Measurements from ENCODE around the gene ARID3B. TPM values are rescaled to one million over a fixed set of nuclear protein-coding genes. Genes with fewer than 3 reads are reported as not detected.

ARID3B gene, protein sequence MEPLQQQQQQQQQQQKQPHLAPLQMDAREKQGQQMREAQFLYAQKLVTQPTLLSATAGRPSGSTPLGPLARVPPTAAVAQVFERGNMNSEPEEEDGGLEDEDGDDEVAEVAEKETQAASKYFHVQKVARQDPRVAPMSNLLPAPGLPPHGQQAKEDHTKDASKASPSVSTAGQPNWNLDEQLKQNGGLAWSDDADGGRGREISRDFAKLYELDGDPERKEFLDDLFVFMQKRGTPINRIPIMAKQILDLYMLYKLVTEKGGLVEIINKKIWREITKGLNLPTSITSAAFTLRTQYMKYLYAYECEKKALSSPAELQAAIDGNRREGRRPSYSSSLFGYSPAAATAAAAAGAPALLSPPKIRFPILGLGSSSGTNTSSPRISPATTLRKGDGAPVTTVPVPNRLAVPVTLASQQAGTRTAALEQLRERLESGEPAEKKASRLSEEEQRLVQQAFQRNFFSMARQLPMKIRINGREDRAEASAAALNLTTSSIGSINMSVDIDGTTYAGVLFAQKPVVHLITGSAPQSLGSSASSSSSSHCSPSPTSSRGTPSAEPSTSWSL
- total RNA-seq, result 1 to 10 TPM; 5.2 to 6.0 (median 5.9) TPM

DNA sequence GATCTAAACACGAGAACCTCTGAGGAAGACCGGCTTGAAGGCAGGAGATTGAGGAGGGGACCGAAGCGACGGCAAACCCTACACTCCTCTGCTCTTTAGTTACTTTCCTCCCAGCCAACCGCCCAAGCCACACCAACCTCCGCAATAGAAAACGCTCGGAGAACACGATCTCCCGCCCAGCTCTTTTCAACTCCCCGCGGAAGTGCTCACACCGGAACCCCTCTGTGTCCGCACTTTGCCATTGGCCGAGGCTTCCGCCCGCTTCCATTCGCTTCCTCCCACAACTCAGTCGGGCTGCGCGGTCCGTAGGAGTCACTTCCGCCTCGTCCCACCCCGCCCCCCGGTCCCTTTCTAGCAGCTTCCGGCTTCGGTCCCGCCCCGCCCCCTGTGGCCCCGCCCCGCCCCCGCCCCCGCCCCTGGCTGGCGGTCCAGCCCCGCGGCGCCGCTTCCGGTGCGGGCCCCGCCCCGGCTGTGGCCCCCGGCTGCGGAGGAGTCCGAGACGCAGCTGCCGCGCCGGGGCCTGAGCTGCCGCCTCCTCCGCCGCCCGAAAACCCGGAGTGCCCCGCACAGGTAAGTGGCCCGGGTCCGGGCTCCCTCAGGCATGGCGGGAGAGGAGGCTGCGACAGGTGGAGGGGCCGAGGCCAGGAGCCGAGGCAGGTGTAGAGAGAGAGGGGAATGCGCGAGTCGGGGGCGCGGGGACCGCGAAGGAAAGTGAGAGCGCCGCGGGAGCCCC lies at the start of gene ARID3B:
Gene ARID3B, plus strand, starts transcription at position 460 of the 733 bp plus-strand sequence. CDS start 2,717 bp downstream, outside the sequence.
- no peaks in the 10 kb centered on the region for H3K36me3 ChIP-seq
- peak; percentile 96 for DNase-seq (ENCODE audit: low spot score in 2 of 2)
- peaks cover 10 to 11% of the 10 kb centered on the region in 2 donors for H3K4me1 ChIP-seq
- TF ChIP-seq POLR2AphosphoS5 (IDR thresholded peaks at IDR 0.05) (peak in 2 of 3 donors; percentile 18 to 63), POLR2A (IDR thresholded peaks at IDR 0.05) (no peak)
- TF ChIP-seq, protein P1, sequence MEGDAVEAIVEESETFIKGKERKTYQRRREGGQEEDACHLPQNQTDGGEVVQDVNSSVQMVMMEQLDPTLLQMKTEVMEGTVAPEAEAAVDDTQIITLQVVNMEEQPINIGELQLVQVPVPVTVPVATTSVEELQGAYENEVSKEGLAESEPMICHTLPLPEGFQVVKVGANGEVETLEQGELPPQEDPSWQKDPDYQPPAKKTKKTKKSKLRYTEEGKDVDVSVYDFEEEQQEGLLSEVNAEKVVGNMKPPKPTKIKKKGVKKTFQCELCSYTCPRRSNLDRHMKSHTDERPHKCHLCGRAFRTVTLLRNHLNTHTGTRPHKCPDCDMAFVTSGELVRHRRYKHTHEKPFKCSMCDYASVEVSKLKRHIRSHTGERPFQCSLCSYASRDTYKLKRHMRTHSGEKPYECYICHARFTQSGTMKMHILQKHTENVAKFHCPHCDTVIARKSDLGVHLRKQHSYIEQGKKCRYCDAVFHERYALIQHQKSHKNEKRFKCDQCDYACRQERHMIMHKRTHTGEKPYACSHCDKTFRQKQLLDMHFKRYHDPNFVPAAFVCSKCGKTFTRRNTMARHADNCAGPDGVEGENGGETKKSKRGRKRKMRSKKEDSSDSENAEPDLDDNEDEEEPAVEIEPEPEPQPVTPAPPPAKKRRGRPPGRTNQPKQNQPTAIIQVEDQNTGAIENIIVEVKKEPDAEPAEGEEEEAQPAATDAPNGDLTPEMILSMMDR (IDR thresholded peaks at IDR 0.05), result no peak
- intact Hi-C loops (cut with DNase I; ENCODE audit: low total_unique reads), result loop anchor here (10.0 kb wide), 1 partner anchor 74 kb away; the partner anchor contains the start of gene CLK3
- peak within 1 kb of the TSS; percentile 66 to 76 for H3K27ac ChIP-seq
- H3K4me3 ChIP-seq, result peak within 1 kb of the TSS; percentile 83 to 88 (median 83)
- no peaks in the 10 kb centered on the region for H3K27me3 ChIP-seq
- no peaks in the 10 kb centered on the region for H3K9me3 ChIP-seq

DNA sequence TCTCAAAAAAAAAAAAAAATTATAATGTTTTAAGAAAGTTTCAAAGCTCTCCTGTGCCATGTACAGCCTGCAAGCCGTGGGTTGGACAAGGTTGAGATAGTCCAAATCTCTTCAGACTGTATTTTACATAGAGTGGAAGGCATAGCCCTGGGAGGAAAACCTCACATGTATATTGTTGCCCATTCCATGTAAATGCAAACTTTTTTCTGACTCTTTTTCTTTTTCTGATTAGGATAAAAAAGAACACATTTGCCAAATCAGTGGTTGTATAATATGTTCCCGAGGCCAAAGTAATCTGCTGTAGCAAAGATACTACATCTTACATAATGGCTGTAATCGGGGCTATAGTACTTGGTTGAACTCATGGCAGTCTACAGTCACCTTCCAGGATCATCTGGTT lies 44.4 kb upstream of the ARID3B start:
- intact Hi-C loops (cut with DNase I; ENCODE audit: low total_unique reads), result no loop called here
- TF ChIP-seq POLR2A (IDR thresholded peaks at IDR 0.05), result no peak
- TF ChIP-seq POLR2AphosphoS5 (IDR thresholded peaks at IDR 0.05), result no peak
- TF ChIP-seq, protein P1 (IDR thresholded peaks at IDR 0.05), result no peak
- no peaks in the 10 kb centered on the region for H3K9me3 ChIP-seq
- no peaks in the 10 kb centered on the region for H3K36me3 ChIP-seq
- no peak for DNase-seq (ENCODE audit: low spot score in 2 of 2)
- H3K4me3 ChIP-seq, result no peak overlapping the region
- no peak overlapping the region for H3K27ac ChIP-seq
- H3K27me3 ChIP-seq, result no peaks in the 10 kb centered on the region
- no peaks in the 10 kb centered on the region for H3K4me1 ChIP-seq

DNA sequence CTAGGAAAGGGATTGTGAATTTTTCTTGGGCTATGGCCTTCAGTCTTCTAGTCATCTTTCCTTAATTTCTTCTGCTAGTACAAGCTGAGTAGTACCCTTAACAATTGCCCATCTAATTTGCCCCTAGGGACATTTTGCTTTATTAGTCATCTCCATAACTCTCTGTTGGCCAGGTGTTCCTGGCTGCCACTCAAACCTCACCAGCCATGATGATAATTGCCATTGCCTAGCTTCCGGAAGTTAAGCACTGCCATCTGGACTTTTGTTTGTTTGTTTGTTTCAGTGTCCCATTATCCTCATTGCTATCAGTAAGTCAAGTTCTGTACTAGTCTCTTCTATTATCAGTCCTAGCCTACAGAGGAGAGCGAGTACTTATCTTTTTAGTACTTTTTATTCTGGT lies 43.4 kb upstream of the ARID3B start:
- peak in 1 of 2 donors; percentile 26 for DNase-seq (ENCODE audit: low spot score in 2 of 2)
- Histone ChIP-seq H3K9me3 (no peaks in the 10 kb centered on the region), H3K27ac (no peak overlapping the region), H3K4me1 (no peaks in the 10 kb centered on the region), H3K27me3 (no peaks in the 10 kb centered on the region), H3K4me3 (no peak overlapping the region), H3K36me3 (no peaks in the 10 kb centered on the region)
- no peak for TF ChIP-seq POLR2AphosphoS5 (IDR thresholded peaks at IDR 0.05)
- TF ChIP-seq, protein P1 (IDR thresholded peaks at IDR 0.05), result no peak
- TF ChIP-seq POLR2A (IDR thresholded peaks at IDR 0.05), result no peak
- intact Hi-C loops (cut with DNase I; ENCODE audit: low total_unique reads), result no loop called here

DNA sequence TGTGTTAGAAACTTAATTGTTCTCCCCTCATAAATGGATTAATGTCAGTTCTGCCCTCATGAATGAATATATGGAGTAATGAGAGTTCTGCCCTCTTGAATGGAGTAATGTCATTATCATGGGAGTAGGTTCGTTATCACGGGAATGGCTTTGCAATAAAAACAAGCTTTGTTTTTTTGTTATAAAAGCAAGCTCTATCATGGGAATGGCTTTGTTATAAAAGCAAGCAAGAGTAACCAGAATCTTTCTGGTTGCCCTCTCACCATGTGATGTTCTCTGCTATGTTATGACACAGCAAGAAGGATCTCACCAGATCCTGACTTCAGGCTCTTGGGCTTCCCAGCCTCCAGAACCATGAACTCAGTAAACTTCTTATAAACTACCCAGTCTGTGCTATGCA lies 41.7 kb upstream of the ARID3B start:
- DNase-seq (ENCODE audit: low spot score in 2 of 2), result no peak
- Histone ChIP-seq H3K4me1 (no peaks in the 10 kb centered on the region), H3K27ac (no peak overlapping the region), H3K27me3 (no peaks in the 10 kb centered on the region), H3K9me3 (no peaks in the 10 kb centered on the region), H3K4me3 (no peak overlapping the region), H3K36me3 (no peaks in the 10 kb centered on the region)
- TF ChIP-seq POLR2AphosphoS5 (IDR thresholded peaks at IDR 0.05) (no peak), POLR2A (IDR thresholded peaks at IDR 0.05) (no peak)
- TF ChIP-seq, protein P1 (IDR thresholded peaks at IDR 0.05), result no peak
- intact Hi-C loops (cut with DNase I; ENCODE audit: low total_unique reads), result no loop called here

Measured in breast epithelium (tissue), 4 donors.